Colonic mucosa (tissue), 4 donors: ENCODE results near the gene KLK7. TPM values are rescaled to one million over a fixed set of nuclear protein-coding genes. Genes with fewer than 3 reads are reported as not detected.

ENCODE experiments used
- DNase-seq: peaks from one replicate; pipeline ENCODE4 v3.0.0-alpha.2; 2020
- H3K27ac ChIP-seq: fragments of 200-600 bp; one replicate; pipeline ENCODE4 v1.8.0; 2021
- H3K27me3 ChIP-seq: fragments of 200-600 bp; one replicate; pipeline ENCODE4 v1.8.0; 2021
- H3K36me3 ChIP-seq: fragments of 200-600 bp; one replicate; pipeline ENCODE4 v1.8.0; 2021
- H3K4me1 ChIP-seq: fragments of 200-600 bp; one replicate; pipeline ENCODE4 v1.8.0; 2021; ENCODE audit warnings: mild to moderate bottlenecking
- H3K4me3 ChIP-seq: fragments of 200-600 bp; one replicate; pipeline ENCODE4 v1.8.0; 2021
- H3K9ac ChIP-seq, 2 donors: one replicate each; pipeline ENCODE4 v1.7.0; 2013; ENCODE audit warnings: control low read depth in 2 of 2, low read depth in 2 of 2, low read length in 2 of 2
- H3K9me3 ChIP-seq: fragments of 200-600 bp; one replicate; pipeline ENCODE4 v1.8.0; 2021
- intact Hi-C: fragments of 100-400 bp; cut with DNase I; formaldehyde crosslinking; loops from one replicate; pipeline ENCODE4 v1.14.1; 2022
- total RNA-seq, 2 donors: library from RNA; stranded (reverse); fragmentation: NEBNext Ultra II Directional in 1 of 2; extraction: Animal tissue kit (Norgen Biotek cat#: 25700) in 1 of 2; gene quantifications; one replicate each; pipeline ENCODE4 v1.2.1, GENCODE V29; 2021
- TF ChIP-seq, protein P1 (sequence below): fragments of 200-600 bp; IDR thresholded peaks from one replicate; pipeline ENCODE4 v1.8.0; 2022; ENCODE audit warnings: antibody characterized with exemption, mild to moderate bottlenecking
- donor health status: healthy.
- donor health status: DM: no; HTN: no; CAD: no.
- donor health status: DM: no; HTN: no; CAD: no.

The KLK7 gene
- total RNA-seq, 2 donors from 2014 or later: not detected

DNA sequence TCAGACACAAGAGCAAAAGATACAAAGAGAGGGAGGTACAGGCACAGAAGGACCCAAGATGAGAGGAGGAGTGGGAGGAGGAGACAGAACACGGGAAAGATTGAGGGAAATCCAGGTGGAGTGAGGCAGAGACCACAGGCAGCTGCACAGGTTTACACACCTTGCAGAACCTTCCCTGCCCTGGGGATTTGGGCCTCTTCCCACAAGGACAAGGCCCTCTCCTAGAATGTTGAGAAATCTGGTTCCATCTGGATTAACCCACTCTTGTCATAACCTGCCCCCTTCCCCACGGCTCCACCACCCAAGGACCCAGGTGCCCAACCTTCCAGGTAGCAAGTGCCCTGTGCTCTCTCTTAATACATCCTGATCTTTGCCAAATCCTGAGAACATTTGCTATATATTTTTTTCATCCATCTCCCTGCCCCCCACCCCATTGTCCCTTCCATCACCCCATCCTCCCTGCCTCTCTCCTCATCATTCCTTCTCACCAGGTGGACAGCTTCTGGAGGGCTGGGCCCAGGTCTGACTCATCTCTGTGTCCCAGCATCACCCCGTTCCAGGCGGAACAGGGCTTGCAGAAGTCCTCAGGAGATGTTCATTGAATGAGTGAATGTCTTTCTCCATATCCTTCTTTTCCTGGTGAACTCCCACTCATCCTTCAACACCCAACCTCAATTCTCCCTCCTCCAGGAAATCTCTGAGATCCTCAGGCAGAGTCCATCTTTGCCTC lies 26.5 kb upstream of the KLK7 start:
- Histone ChIP-seq H3K9ac (no peak overlapping the region), H3K9me3 (no peaks in the 10 kb centered on the region), H3K27ac (no peak overlapping the region), H3K4me1 (no peaks in the 10 kb centered on the region), H3K4me3 (no peak overlapping the region), H3K36me3 (no peaks in the 10 kb centered on the region), H3K27me3 (no peaks in the 10 kb centered on the region)
- intact Hi-C loops: no loop called here
- TF ChIP-seq, protein P1, sequence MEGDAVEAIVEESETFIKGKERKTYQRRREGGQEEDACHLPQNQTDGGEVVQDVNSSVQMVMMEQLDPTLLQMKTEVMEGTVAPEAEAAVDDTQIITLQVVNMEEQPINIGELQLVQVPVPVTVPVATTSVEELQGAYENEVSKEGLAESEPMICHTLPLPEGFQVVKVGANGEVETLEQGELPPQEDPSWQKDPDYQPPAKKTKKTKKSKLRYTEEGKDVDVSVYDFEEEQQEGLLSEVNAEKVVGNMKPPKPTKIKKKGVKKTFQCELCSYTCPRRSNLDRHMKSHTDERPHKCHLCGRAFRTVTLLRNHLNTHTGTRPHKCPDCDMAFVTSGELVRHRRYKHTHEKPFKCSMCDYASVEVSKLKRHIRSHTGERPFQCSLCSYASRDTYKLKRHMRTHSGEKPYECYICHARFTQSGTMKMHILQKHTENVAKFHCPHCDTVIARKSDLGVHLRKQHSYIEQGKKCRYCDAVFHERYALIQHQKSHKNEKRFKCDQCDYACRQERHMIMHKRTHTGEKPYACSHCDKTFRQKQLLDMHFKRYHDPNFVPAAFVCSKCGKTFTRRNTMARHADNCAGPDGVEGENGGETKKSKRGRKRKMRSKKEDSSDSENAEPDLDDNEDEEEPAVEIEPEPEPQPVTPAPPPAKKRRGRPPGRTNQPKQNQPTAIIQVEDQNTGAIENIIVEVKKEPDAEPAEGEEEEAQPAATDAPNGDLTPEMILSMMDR: no peak
- DNase-seq: no peak

DNA sequence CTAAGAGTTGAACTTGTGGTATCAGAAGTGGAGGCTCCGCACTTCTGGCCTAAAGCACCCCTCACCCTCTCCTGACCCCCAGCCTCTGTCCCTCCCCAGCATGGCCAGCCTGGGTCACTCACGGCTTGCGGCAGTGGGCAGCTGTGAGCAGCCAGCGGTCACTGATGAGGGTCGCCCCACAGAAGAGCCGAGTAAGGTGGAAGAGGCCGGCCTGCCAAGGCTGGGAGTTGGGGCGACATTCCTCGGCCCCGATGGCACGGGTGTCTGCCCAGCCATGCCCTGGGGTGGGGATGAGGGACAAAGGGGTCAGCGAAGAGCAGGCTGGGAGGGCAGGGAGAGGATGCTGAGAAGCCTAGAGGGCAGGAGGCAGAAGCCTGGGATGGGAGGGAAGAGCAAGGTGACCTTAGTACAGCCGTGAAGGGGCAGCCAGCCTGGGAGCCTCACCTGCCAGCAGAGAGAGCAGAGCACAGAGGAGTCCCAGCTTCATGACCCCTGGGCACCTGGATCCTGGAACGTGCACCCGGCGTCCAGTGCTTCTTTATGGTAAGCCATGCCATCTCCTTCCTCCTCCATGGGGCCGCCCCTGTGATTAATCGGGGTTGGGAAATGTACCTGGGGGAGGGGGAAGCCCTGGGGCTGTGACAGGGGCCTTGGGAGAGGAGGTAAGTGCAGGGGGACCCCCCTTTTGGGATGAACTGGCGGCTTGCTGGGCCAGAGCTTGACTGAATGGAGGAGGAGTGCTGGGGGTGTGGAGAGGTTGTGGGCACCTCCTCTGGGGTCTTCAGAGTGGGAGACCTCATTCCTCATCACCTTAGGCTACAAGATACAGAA lies 25.6 kb upstream of the KLK7 start:
- TF ChIP-seq, protein P1: no peak
- H3K4me1 ChIP-seq: no peaks in the 10 kb centered on the region
- H3K9ac ChIP-seq: no peak overlapping the region
- no peaks in the 10 kb centered on the region for H3K36me3 ChIP-seq
- intact Hi-C loops: no loop called here
- H3K4me3 ChIP-seq: no peak overlapping the region
- no peaks in the 10 kb centered on the region for H3K9me3 ChIP-seq
- no peaks in the 10 kb centered on the region for H3K27me3 ChIP-seq
- no peak for DNase-seq
- no peak overlapping the region for H3K27ac ChIP-seq

DNA sequence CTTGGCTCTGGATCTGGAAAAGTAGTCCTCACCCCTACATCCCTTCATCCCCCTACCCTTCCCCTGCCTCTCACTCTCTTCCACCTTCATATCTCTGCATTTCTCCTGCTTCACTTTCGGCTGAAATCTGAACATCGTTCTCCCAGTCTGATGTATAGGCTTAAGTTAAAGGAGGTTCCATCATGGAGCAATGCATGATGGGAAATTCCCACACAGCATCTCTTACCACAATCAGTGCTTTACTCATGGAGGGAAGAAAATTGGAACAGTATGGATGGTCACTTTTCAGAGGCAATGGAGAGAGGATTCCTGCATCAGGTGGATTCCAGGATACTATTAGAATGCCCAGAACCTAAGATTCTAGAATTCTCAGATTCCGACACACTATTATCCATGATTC lies 23.8 kb upstream of the KLK7 start:
- intact Hi-C loops: no loop called here
- H3K4me3 ChIP-seq: no peak overlapping the region
- TF ChIP-seq, protein P1: no peak
- no peaks in the 10 kb centered on the region for H3K36me3 ChIP-seq
- no peaks in the 10 kb centered on the region for H3K9me3 ChIP-seq
- H3K9ac ChIP-seq: no peak overlapping the region
- DNase-seq: no peak
- H3K27me3 ChIP-seq: no peaks in the 10 kb centered on the region
- H3K27ac ChIP-seq: no peak overlapping the region
- H3K4me1 ChIP-seq: no peaks in the 10 kb centered on the region

DNA sequence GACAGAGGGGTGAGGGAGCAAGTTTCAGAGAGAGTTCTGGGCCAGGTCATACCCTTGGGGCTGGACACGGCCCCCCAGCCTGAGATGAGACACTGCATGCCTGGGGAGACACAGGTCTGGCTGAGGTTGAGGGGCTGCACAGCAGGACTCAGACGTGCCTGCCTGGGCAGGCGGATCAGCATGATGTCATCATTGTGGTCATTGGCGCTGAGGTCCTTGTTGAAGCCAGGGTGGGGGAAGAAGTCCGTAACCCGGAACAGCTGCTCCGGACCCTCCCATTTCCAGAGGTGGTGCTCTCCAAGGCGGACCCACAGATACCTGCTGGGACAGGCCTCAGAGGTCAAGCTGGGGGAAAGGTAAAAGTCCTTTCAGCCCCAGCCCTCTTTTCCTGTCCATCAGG lies 22.7 kb upstream of the KLK7 start:
- intact Hi-C loops: no loop called here
- Histone ChIP-seq H3K4me1 (no peaks in the 10 kb centered on the region), H3K9me3 (no peaks in the 10 kb centered on the region), H3K36me3 (no peaks in the 10 kb centered on the region), H3K27me3 (no peaks in the 10 kb centered on the region), H3K9ac (no peak overlapping the region), H3K27ac (no peak overlapping the region), H3K4me3 (no peak overlapping the region)
- no peak for DNase-seq
- TF ChIP-seq, protein P1: no peak

DNA sequence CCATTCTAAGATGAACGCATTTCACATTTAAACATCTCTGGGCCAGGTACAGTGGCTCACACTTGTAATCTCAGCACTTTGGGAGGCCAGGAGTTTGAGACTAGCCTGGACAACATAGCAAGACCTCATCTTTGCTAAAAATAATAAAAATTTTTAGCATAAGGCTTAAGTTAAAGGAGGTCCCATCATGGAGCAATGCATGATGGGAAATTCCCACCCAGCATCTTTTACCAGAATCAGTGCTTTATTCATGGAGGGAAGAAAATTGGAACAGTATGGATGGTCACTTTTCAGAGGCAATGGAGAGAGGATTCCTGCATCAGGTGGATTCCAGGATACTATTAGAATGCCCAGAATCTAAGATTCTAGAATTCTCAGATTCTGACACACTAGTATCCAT lies 21.5 kb upstream of the KLK7 start:
- no peak overlapping the region for H3K9ac ChIP-seq
- H3K27me3 ChIP-seq: no peaks in the 10 kb centered on the region
- no peak for DNase-seq
- TF ChIP-seq, protein P1: no peak
- H3K36me3 ChIP-seq: no peaks in the 10 kb centered on the region
- no peaks in the 10 kb centered on the region for H3K4me1 ChIP-seq
- H3K27ac ChIP-seq: no peak overlapping the region
- intact Hi-C loops: no loop called here
- H3K4me3 ChIP-seq: no peak overlapping the region
- no peaks in the 10 kb centered on the region for H3K9me3 ChIP-seq
